ENCODE measurements around the gene CFHR2. TPM values are rescaled to one million over a fixed set of nuclear protein-coding genes. Genes with fewer than 3 reads are reported as not detected.
A peak's percentile ranks its signal among the peaks of the same experiment; 100 is the strongest.
"Not testable (repeated sequence)": the region's sequence is repeated elsewhere in the genome, so short reads cannot be mapped to it uniquely, and the experiment has no call there.

CFHR2 gene
- polyA plus RNA-seq (2013, experiment 1 of 2) = not detected
- polyA plus RNA-seq (2013, experiment 2 of 2) = not detected

- not testable (repeated sequence) for DNase-seq; H4K5ac ChIP-seq (ENCODE audit: low read length); H3K79me2 ChIP-seq (ENCODE audit: control insufficient read depth, insufficient read depth, low read length); H3K79me1 ChIP-seq (ENCODE audit: low read length); H2BK120ac ChIP-seq (ENCODE audit: low read depth, low read length); H3K4ac ChIP-seq (ENCODE audit: low read depth, low read length); H3K27ac ChIP-seq (ENCODE audit: low read depth, low read length); H4K8ac ChIP-seq (ENCODE audit: low read depth, low read length); H2BK5ac ChIP-seq (ENCODE audit: low read length); H3K4me1 ChIP-seq (ENCODE audit: control insufficient read depth, low read depth, low read length); H2BK15ac ChIP-seq (replicated peaks; ENCODE audit: low read depth); H3K4me3 ChIP-seq (ENCODE audit: low read length); H3K9ac ChIP-seq (ENCODE audit: low read length); H3K4me2 ChIP-seq (ENCODE audit: low read length); H3K23ac ChIP-seq (ENCODE audit: low read length); H3K36me3 ChIP-seq (ENCODE audit: control insufficient read depth, insufficient read depth, low read length); H3K56ac ChIP-seq (ENCODE audit: low read length); H2AK5ac ChIP-seq (ENCODE audit: low read length); H3K27me3 ChIP-seq (ENCODE audit: insufficient read depth, low read length, poor library complexity); H3K18ac ChIP-seq (ENCODE audit: low read length)
- no CpG with 5 or more reads among the region's 1 CpG for WGBS (ENCODE audit: extremely low coverage, insufficient coverage, low lambda C conversion rate)
Observed at GRCh38 chr1:196943568-196943967, at the start of gene CFHR2. Gene CFHR2 (plus strand): TSS chr1:196943738. CDS start chr1:196943881, 143 bp downstream.

GRCh38 chr1:196896355-196896754 lies 47.2 kb upstream of the CFHR2 start:
- H3K4me1 ChIP-seq (ENCODE audit: control insufficient read depth, low read depth, low read length) = no peaks in the 10 kb centered on the region
- H2BK5ac ChIP-seq (ENCODE audit: low read length) = no peak overlapping the region
- no peak overlapping the region for H3K9ac ChIP-seq (ENCODE audit: low read length)
- H4K5ac ChIP-seq (ENCODE audit: low read length) = no peak overlapping the region
- no peak overlapping the region for H4K8ac ChIP-seq (ENCODE audit: low read depth, low read length)
- H2BK120ac ChIP-seq (ENCODE audit: low read depth, low read length) = no peak overlapping the region
- H3K4me2 ChIP-seq (ENCODE audit: low read length) = no peak overlapping the region
- no peak overlapping the region for H2BK15ac ChIP-seq (replicated peaks; ENCODE audit: low read depth)
- H3K36me3 ChIP-seq (ENCODE audit: control insufficient read depth, insufficient read depth, low read length) = no peaks in the 10 kb centered on the region
- H3K79me2 ChIP-seq (ENCODE audit: control insufficient read depth, insufficient read depth, low read length) = no peaks in the 10 kb centered on the region
- no peak overlapping the region for H3K23ac ChIP-seq (ENCODE audit: low read length)
- H3K18ac ChIP-seq (ENCODE audit: low read length) = no peak overlapping the region
- no peak overlapping the region for H3K56ac ChIP-seq (ENCODE audit: low read length)
- H3K27ac ChIP-seq (ENCODE audit: low read depth, low read length) = no peak overlapping the region
- H2AK5ac ChIP-seq (ENCODE audit: low read length) = no peak overlapping the region
- no peaks in the 10 kb centered on the region for H3K79me1 ChIP-seq (ENCODE audit: low read length)
- no peak overlapping the region for H3K4me3 ChIP-seq (ENCODE audit: low read length)
- H3K27me3 ChIP-seq (ENCODE audit: insufficient read depth, low read length, poor library complexity) = no peaks in the 10 kb centered on the region
- no peak for DNase-seq
- no peak overlapping the region for H3K4ac ChIP-seq (ENCODE audit: low read depth, low read length)
- WGBS (ENCODE audit: extremely low coverage, insufficient coverage, low lambda C conversion rate) = no CpG with 5 or more reads among the region's 8 CpGs

- Histone ChIP-seq H3K4me2 (ENCODE audit: low read length) (no peak overlapping the region), H3K27me3 (ENCODE audit: insufficient read depth, low read length, poor library complexity) (no peaks in the 10 kb centered on the region), H3K4me1 (ENCODE audit: control insufficient read depth, low read depth, low read length) (no peaks in the 10 kb centered on the region), H3K18ac (ENCODE audit: low read length) (no peak overlapping the region), H3K79me2 (ENCODE audit: control insufficient read depth, insufficient read depth, low read length) (no peaks in the 10 kb centered on the region), H3K27ac (ENCODE audit: low read depth, low read length) (no peak overlapping the region), H3K79me1 (ENCODE audit: low read length) (no peaks in the 10 kb centered on the region), H3K23ac (ENCODE audit: low read length) (no peak overlapping the region), H2BK5ac (ENCODE audit: low read length) (no peak overlapping the region), H3K4me3 (ENCODE audit: low read length) (no peak overlapping the region), H4K8ac (ENCODE audit: low read depth, low read length) (no peak overlapping the region), H2BK15ac (replicated peaks; ENCODE audit: low read depth) (no peak overlapping the region), H3K4ac (ENCODE audit: low read depth, low read length) (no peak overlapping the region), H2BK120ac (ENCODE audit: low read depth, low read length) (no peak overlapping the region), H3K36me3 (ENCODE audit: control insufficient read depth, insufficient read depth, low read length) (no peaks in the 10 kb centered on the region), H3K9ac (ENCODE audit: low read length) (no peak overlapping the region), H4K5ac (ENCODE audit: low read length) (no peak overlapping the region), H3K56ac (ENCODE audit: low read length) (no peak overlapping the region), H2AK5ac (ENCODE audit: low read length) (no peak overlapping the region)
- no CpG with 5 or more reads among the region's 26 CpGs for WGBS (ENCODE audit: extremely low coverage, insufficient coverage, low lambda C conversion rate)
- peak; percentile 46 for DNase-seq
Observed at GRCh38 chr1:196897158-196897828, 46.2 kb upstream of the CFHR2 start.

- H3K4me2 ChIP-seq (ENCODE audit: low read length) = no peak overlapping the region
- no peak for DNase-seq
- no peak overlapping the region for H3K9ac ChIP-seq (ENCODE audit: low read length)
- no peaks in the 10 kb centered on the region for H3K36me3 ChIP-seq (ENCODE audit: control insufficient read depth, insufficient read depth, low read length)
- no peak overlapping the region for H3K56ac ChIP-seq (ENCODE audit: low read length)
- no peaks in the 10 kb centered on the region for H3K79me2 ChIP-seq (ENCODE audit: control insufficient read depth, insufficient read depth, low read length)
- no peak overlapping the region for H2BK120ac ChIP-seq (ENCODE audit: low read depth, low read length)
- H3K18ac ChIP-seq (ENCODE audit: low read length) = no peak overlapping the region
- H3K4ac ChIP-seq (ENCODE audit: low read depth, low read length) = no peak overlapping the region
- no peak overlapping the region for H2AK5ac ChIP-seq (ENCODE audit: low read length)
- no peak overlapping the region for H2BK15ac ChIP-seq (replicated peaks; ENCODE audit: low read depth)
- no CpG with 5 or more reads among the region's 2 CpGs for WGBS (ENCODE audit: extremely low coverage, insufficient coverage, low lambda C conversion rate)
- no peak overlapping the region for H4K8ac ChIP-seq (ENCODE audit: low read depth, low read length)
- no peak overlapping the region for H4K5ac ChIP-seq (ENCODE audit: low read length)
- no peak overlapping the region for H3K4me3 ChIP-seq (ENCODE audit: low read length)
- H3K27ac ChIP-seq (ENCODE audit: low read depth, low read length) = no peak overlapping the region
- no peaks in the 10 kb centered on the region for H3K27me3 ChIP-seq (ENCODE audit: insufficient read depth, low read length, poor library complexity)
- no peaks in the 10 kb centered on the region for H3K4me1 ChIP-seq (ENCODE audit: control insufficient read depth, low read depth, low read length)
- no peak overlapping the region for H3K23ac ChIP-seq (ENCODE audit: low read length)
- no peaks in the 10 kb centered on the region for H3K79me1 ChIP-seq (ENCODE audit: low read length)
- no peak overlapping the region for H2BK5ac ChIP-seq (ENCODE audit: low read length)
Observed at GRCh38 chr1:196902344-196902743, 41.2 kb upstream of the CFHR2 start.

GRCh38 chr1:196910215-196910614 lies 33.3 kb upstream of the CFHR2 start:
- Histone ChIP-seq H3K4me3 (ENCODE audit: low read length) (no peak overlapping the region), H3K4ac (ENCODE audit: low read depth, low read length) (no peak overlapping the region), H4K5ac (ENCODE audit: low read length) (no peak overlapping the region), H2BK15ac (replicated peaks; ENCODE audit: low read depth) (no peak overlapping the region), H3K56ac (ENCODE audit: low read length) (no peak overlapping the region), H2AK5ac (ENCODE audit: low read length) (no peak overlapping the region), H3K9ac (ENCODE audit: low read length) (no peak overlapping the region), H4K8ac (ENCODE audit: low read depth, low read length) (no peak overlapping the region), H3K27me3 (ENCODE audit: insufficient read depth, low read length, poor library complexity) (no peaks in the 10 kb centered on the region), H3K27ac (ENCODE audit: low read depth, low read length) (no peak overlapping the region), H3K79me1 (ENCODE audit: low read length) (no peaks in the 10 kb centered on the region), H3K23ac (ENCODE audit: low read length) (no peak overlapping the region), H3K36me3 (ENCODE audit: control insufficient read depth, insufficient read depth, low read length) (no peaks in the 10 kb centered on the region), H3K4me2 (ENCODE audit: low read length) (no peak overlapping the region), H3K79me2 (ENCODE audit: control insufficient read depth, insufficient read depth, low read length) (no peaks in the 10 kb centered on the region), H2BK5ac (ENCODE audit: low read length) (no peak overlapping the region), H3K4me1 (ENCODE audit: control insufficient read depth, low read depth, low read length) (no peaks in the 10 kb centered on the region), H2BK120ac (ENCODE audit: low read depth, low read length) (no peak overlapping the region), H3K18ac (ENCODE audit: low read length) (no peak overlapping the region)
- DNase-seq = peak; percentile 23
- whole genome bisulfite sequencing (ENCODE audit: extremely low coverage, insufficient coverage, low lambda C conversion rate) = no CpG with 5 or more reads among the region's 2 CpGs

GRCh38 chr1:196912283-196912682 lies 31.3 kb upstream of the CFHR2 start:
- not testable (repeated sequence) for H2BK120ac ChIP-seq (ENCODE audit: low read depth, low read length)

More at GRCh38 chr1:196912283-196912682, 31.3 kb upstream of the CFHR2 start:
- not testable (repeated sequence) for H4K8ac ChIP-seq (ENCODE audit: low read depth, low read length); H3K79me2 ChIP-seq (ENCODE audit: control insufficient read depth, insufficient read depth, low read length); H4K5ac ChIP-seq (ENCODE audit: low read length); H3K56ac ChIP-seq (ENCODE audit: low read length); H2BK5ac ChIP-seq (ENCODE audit: low read length); H3K4me1 ChIP-seq (ENCODE audit: control insufficient read depth, low read depth, low read length); H2AK5ac ChIP-seq (ENCODE audit: low read length); H3K36me3 ChIP-seq (ENCODE audit: control insufficient read depth, insufficient read depth, low read length); H3K79me1 ChIP-seq (ENCODE audit: low read length); H3K27me3 ChIP-seq (ENCODE audit: insufficient read depth, low read length, poor library complexity); H3K4me3 ChIP-seq (ENCODE audit: low read length); H3K4me2 ChIP-seq (ENCODE audit: low read length); H3K4ac ChIP-seq (ENCODE audit: low read depth, low read length); DNase-seq; H3K23ac ChIP-seq (ENCODE audit: low read length); H3K9ac ChIP-seq (ENCODE audit: low read length); H2BK15ac ChIP-seq (replicated peaks; ENCODE audit: low read depth); H3K27ac ChIP-seq (ENCODE audit: low read depth, low read length); H3K18ac ChIP-seq (ENCODE audit: low read length)
- WGBS (ENCODE audit: extremely low coverage, insufficient coverage, low lambda C conversion rate) = no CpG with 5 or more reads among the region's 5 CpGs

Data from mesendoderm (in vitro differentiated cells).